OCI-LY1 (cell line): ENCODE results near the gene STK32B.

ENCODE experiments used
- EZH2 ChIP-seq: fragments of 200-600 bp; sonication (generic), shearing (Covaris generic); IDR thresholded peaks from 2 replicates; pipeline ENCODE4 v1.8.0; 2017; ENCODE audit warnings: borderline replicate concordance, mixed run types, mild to moderate bottlenecking, antibody characterized with exemption, low read length, moderate library complexity, mixed read lengths
- TF ChIP-seq, protein P1 (sequence below): fragments of 200-600 bp; sonication (generic), shearing (Covaris generic); IDR thresholded peaks from 2 replicates; pipeline ENCODE4 v1.5.1; 2017; ENCODE audit warnings: mild to moderate bottlenecking, antibody characterized with exemption, low read length, moderate library complexity, mixed read lengths

DNA sequence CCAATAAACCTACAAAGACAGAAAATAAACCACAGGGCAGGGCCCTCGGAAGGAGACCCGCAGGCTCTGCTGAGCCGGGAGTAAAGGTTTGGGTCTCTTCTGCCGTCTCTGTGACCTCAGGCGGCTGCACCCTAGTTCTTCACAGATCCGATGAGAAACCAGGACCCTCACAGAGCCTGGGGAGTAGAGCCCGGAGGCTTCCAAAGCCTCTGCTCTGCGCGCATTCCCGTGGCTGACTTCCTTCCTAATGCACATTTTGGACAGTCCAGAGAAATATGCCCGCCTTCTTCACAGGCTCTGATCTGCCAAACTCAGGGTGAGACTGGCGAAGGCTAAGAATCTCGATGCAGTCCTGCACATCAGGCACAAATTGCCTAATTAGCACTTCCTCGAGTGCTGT, 411.6 kb downstream of the STK32B start:
- TF ChIP-seq, protein P1, sequence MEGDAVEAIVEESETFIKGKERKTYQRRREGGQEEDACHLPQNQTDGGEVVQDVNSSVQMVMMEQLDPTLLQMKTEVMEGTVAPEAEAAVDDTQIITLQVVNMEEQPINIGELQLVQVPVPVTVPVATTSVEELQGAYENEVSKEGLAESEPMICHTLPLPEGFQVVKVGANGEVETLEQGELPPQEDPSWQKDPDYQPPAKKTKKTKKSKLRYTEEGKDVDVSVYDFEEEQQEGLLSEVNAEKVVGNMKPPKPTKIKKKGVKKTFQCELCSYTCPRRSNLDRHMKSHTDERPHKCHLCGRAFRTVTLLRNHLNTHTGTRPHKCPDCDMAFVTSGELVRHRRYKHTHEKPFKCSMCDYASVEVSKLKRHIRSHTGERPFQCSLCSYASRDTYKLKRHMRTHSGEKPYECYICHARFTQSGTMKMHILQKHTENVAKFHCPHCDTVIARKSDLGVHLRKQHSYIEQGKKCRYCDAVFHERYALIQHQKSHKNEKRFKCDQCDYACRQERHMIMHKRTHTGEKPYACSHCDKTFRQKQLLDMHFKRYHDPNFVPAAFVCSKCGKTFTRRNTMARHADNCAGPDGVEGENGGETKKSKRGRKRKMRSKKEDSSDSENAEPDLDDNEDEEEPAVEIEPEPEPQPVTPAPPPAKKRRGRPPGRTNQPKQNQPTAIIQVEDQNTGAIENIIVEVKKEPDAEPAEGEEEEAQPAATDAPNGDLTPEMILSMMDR = no peak
- TF ChIP-seq EZH2 = no peak
